ENCODE measurements around the gene PET100. TPM values are rescaled to one million over a fixed set of nuclear protein-coding genes. Genes with fewer than 3 reads are reported as not detected.
"Not testable (repeated sequence)": the region's sequence is repeated elsewhere in the genome, so short reads cannot be mapped to it uniquely, and the experiment has no call there.

The PET100 gene
- polyA plus RNA-seq, 3 donors, result 39.6 to 101 (median 62.3) TPM

- 94 to 97% (median 95%) methylated on average over 8 of the region's 8 CpGs for whole genome bisulfite sequencing, 3 donors
- no peak overlapping the region for H3K27ac ChIP-seq (ENCODE audit: low read depth, low read length)
Observed at GRCh38 chr19:7643031-7643415, 13.4 kb downstream of the PET100 start.

- WGBS, 3 donors, result 47 to 87% (median 80%) methylated on average over 10 of the region's 10 CpGs
- H3K27ac ChIP-seq (ENCODE audit: low read depth, low read length), result not testable (repeated sequence)
Observed at GRCh38 chr19:7643629-7644549, 14.3 kb downstream of the PET100 start.

- WGBS, 3 donors, result 93 to 95% (median 94%) methylated on average over 17 to 20 of the region's 20 CpGs
Observed at GRCh38 chr19:7644550-7644877, 14.9 kb downstream of the PET100 start.

GRCh38 chr19:7645163-7645562, 15.6 kb downstream of the PET100 start:
- H3K27ac ChIP-seq (ENCODE audit: low read depth, low read length), result no peak overlapping the region
- 64 to 89% (median 76%) methylated on average over 14 of the region's 14 CpGs for WGBS, 3 donors

More at GRCh38 chr19:7644550-7644877, 14.9 kb downstream of the PET100 start:
- H3K27ac ChIP-seq (ENCODE audit: low read depth, low read length), result no peak overlapping the region

GRCh38 chr19:7645656-7646425, 16.2 kb downstream of the PET100 start:
- H3K27ac ChIP-seq (ENCODE audit: low read depth, low read length), result no peak overlapping the region
- 44 to 78% (median 63%) methylated on average over 19 to 20 of the region's 20 CpGs for WGBS, 3 donors

- 69 to 88% (median 86%) methylated on average over 8 of the region's 8 CpGs for WGBS, 3 donors
- H3K27ac ChIP-seq (ENCODE audit: low read depth, low read length), result no peak overlapping the region
Observed at GRCh38 chr19:7646426-7646700, 16.8 kb downstream of the PET100 start.

GRCh38 chr19:7647156-7647555, 17.6 kb downstream of the PET100 start:
- WGBS, 3 donors, result 90 to 94% (median 93%) methylated on average over 26 of the region's 26 CpGs
- H3K27ac ChIP-seq (ENCODE audit: low read depth, low read length), result no peak overlapping the region

GRCh38 chr19:7648265-7649014, 18.8 kb downstream of the PET100 start:
- 79 to 84% (median 81%) methylated on average over 15 of the region's 15 CpGs for WGBS, 3 donors
- no peak overlapping the region for H3K27ac ChIP-seq (ENCODE audit: low read depth, low read length)

GRCh38 chr19:7650148-7650547, 20.6 kb downstream of the PET100 start:
- H3K27ac ChIP-seq (ENCODE audit: low read depth, low read length), result no peak overlapping the region

GRCh38 chr19:7652061-7652641, 22.6 kb downstream of the PET100 start:
- H3K27ac ChIP-seq (ENCODE audit: low read depth, low read length), result peak overlapping the region; percentile 77
- WGBS, 3 donors, result 3 to 4% (median 4%) methylated on average over 28 of the region's 28 CpGs

More at GRCh38 chr19:7650148-7650547, 20.6 kb downstream of the PET100 start:
- WGBS, 3 donors, result 45 to 69% (median 47%) methylated on average over 2 of the region's 2 CpGs

- WGBS, 3 donors, result 48 to 63% (median 51%) methylated on average over 8 of the region's 8 CpGs
- H3K27ac ChIP-seq (ENCODE audit: low read depth, low read length), result no peak overlapping the region
Observed at GRCh38 chr19:7654401-7654800, 24.8 kb downstream of the PET100 start.

- WGBS, 3 donors, result 47 to 71% (median 50%) methylated on average over 8 of the region's 8 CpGs
- H3K27ac ChIP-seq (ENCODE audit: low read depth, low read length), result no peak overlapping the region
Observed at GRCh38 chr19:7655581-7655980, 26.0 kb downstream of the PET100 start.

- H3K27ac ChIP-seq (ENCODE audit: low read depth, low read length), result peak overlapping the region; percentile 42
- WGBS, 3 donors, result 27 to 62% (median 28%) methylated on average over 14 of the region's 14 CpGs
Observed at GRCh38 chr19:7657131-7657751, 27.6 kb downstream of the PET100 start.

GRCh38 chr19:7658219-7658686, 28.7 kb downstream of the PET100 start:
- H3K27ac ChIP-seq (ENCODE audit: low read depth, low read length), result no peak overlapping the region

GRCh38 chr19:7661744-7662538, 32.3 kb downstream of the PET100 start:
- 73 to 79% (median 73%) methylated on average over 8 of the region's 8 CpGs for WGBS, 3 donors
- no peak overlapping the region for H3K27ac ChIP-seq (ENCODE audit: low read depth, low read length)

More at GRCh38 chr19:7658219-7658686, 28.7 kb downstream of the PET100 start:
- WGBS, 3 donors, result 31 to 36% (median 36%) methylated on average over 9 of the region's 9 CpGs

- no peak overlapping the region for H3K27ac ChIP-seq (ENCODE audit: low read depth, low read length)
- 80 to 88% (median 83%) methylated on average over 14 of the region's 14 CpGs for WGBS, 3 donors
Observed at GRCh38 chr19:7662657-7663056, 33.1 kb downstream of the PET100 start.

- WGBS, 3 donors, result 74 to 82% (median 75%) methylated on average over 7 of the region's 7 CpGs
- H3K27ac ChIP-seq (ENCODE audit: low read depth, low read length), result no peak overlapping the region
Observed at GRCh38 chr19:7663706-7664105, 34.1 kb downstream of the PET100 start.

All from adipose tissue (tissue), 3 donors.